HG03159 (cell line): ENCODE data around the gene CREM.
A peak's percentile ranks its signal among the peaks of the same experiment; 100 is the strongest.
"Not testable (repeated sequence)": the region's sequence is repeated elsewhere in the genome, so short reads cannot be mapped to it uniquely, and the experiment has no call there.

Experiments used
- ATAC-seq: cut with Tn5 transposase; IDR thresholded peaks from one replicate; pipeline ENCODE4 v1.9.1; 2021; ENCODE audit warnings: mild to moderate bottlenecking, moderate library complexity; ENCODE audit not compliant: unreplicated experiment

Gene CREM

DNA sequence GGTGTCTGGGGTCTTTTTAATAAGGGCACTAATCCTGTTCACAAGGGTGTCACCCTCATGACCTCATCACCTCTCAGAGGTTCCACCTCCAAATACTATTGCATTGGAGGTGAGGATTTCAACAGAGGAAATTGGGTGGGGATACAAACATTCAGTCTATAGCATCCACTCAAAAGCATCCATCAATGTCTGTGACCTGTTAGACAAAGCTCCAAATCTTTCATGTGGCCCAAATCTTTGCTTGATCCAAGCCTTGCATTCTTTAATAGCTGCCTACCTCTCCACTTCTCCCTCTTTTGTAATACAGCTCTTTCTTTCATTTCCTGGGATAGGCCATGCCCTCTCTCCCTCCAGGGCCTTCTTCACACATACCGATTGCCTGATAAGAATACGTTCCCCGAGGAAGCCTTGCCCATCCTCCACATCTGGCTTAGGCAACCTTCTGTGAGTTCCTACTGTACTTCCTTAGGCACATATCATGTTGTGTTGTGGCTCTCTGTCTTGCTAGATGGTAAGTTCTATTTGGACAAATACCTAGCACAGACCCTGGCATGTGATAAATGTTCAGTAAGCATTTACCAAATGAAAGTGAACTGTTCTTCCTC is 66.1 kb downstream of the CREM start:
- ATAC-seq = no peak

GRCh38 chr10:35194471-35194870 is 67.8 kb downstream of the CREM start:
- no peak for ATAC-seq

DNA sequence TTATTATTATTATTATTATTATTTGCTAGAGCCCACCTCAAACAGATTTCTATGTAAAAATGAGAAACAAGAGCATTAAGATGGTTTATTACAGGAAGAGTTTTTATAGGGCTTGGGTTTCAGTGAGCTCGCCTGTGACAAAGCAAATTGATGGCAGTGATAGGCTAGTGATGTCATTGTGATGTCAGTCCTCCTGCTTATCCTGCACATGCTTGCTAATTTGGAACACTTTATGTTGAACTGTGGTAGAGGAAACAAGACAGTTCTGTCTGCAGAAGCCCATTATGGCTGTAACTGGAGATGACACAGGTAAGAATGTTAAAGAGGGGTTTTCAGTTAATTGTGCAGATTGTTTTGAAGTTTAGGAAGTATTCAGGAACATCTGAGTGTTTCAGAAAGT is 68.3 kb downstream of the CREM start:
- no peak for ATAC-seq

- peak; percentile 97 for ATAC-seq
Measured at GRCh38 chr10:35195361-35196306, 69.0 kb downstream of the CREM start.

DNA sequence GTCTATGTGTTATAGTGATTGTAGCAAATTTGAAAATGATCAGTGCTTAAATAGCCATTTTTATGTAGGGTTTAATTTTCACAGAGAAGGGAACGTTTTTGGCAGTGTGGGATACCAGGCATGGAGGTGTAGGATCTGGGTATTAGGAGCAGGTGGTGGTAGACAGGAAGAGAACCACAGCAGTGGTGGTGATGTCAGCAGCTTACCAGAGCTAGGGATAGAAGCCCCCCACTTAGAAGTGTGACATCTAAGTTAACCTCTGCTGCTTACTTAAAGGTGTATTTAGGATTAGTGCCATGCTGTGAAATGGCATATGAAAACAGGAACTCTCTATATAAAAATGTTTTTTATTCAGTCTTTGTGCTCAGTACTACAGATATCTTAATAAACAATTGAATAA is 73.8 kb downstream of the CREM start:
- ATAC-seq = no peak

DNA sequence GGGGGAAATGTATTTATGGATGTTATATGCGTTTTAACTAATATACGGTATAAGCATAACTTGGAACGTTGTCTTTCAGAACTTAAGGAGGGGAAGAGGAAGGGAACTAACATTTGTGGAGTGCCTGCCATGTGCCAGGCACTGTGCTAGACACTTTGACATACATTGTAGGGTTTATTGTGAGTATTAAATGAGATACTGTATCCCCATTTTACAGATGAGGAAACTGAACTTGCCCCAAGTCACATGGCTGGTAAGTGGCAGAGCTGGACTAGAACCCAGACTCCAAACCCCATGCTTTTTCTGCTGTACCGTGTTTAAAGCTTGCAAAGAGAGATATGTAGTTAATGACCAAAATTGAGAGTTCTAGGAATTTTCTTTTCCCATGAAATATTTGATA is 74.6 kb downstream of the CREM start:
- ATAC-seq = no peak

DNA sequence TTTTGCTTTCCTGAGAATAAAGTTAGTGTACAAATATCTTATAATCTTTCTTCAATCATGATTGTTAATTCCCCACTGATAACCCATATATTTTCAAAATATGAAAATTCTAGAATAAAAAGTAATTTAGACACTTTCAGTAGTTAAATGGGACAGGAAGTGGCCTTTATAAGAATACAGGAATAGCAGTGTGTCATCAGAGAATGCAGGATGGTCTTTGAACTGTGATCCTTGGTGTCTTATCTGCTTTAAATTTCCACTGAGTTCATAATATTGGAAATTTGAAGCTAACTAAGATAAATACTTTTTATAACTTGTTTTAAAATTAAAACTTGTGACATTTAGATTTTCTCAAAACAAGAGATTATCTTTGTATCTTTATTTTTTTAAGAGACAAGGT is 75.4 kb downstream of the CREM start:
- no peak for ATAC-seq

GRCh38 chr10:35203745-35204144 is 77.1 kb downstream of the CREM start:
- no peak for ATAC-seq

DNA sequence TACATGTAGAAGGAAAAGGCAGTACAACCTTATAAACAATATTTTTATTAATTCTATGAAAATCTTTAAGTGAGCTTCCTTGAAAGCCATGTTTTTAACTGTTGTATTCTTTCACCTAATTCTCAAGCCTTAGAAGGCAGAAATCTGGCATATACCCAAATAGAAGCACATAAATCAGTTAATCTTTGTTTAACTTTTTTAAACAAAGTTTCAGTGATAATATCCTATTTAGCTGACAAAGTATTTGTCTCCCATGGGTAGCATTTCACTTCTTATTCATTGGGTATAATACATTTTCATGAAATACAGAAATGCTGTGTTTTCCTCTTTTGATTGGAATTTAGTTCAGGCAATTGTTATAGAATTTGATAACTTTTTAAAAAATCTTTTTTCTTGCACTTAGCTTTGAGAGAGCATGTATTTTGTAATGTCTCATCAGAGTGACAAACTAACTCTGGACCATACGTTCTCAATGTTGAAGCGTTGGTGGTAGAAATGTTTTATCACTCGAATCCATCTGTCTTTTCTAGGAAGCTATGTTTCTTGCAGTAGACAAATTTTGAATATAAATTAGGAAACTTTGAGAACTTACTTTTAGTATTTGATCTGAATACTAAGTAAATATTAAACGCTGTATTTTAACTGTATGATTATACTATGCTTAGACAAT is 78.1 kb downstream of the CREM start:
- no peak for ATAC-seq

GRCh38 chr10:35206274-35206673 is 79.6 kb downstream of the CREM start:
- no peak for ATAC-seq

- peak; percentile 67 for ATAC-seq
Measured at GRCh38 chr10:35208536-35208935, 81.9 kb downstream of the CREM start.

DNA sequence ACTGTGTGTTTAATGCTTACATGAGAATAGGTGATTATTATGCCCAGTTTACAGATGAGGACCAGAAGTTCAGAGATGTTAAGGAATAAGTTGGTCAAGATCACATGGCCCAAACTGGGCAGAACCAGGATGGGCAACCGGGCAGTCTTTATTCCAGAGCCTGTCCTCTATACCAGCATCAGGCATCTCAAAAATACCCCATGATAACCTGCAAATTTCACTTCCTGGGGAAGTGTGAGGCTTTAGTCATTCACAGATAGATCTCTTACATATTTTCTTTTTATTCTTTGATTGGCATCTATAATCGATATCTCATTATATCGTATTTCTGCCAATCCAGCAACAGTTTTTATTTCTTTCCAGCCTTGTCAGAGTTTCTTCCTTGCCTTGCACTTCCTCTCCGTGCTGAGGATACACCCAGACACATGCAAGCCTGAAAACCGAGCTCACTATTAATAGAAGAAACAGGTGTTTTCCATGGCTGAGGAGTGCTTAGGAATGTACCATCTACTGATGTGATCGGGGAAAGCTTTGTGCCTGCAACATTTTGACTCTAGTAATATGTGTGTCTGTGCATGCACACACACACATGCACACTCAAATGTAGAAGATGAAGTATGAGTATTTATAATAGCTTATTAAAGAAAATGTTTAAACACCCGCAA is 82.4 kb downstream of the CREM start:
- peak; percentile 25 for ATAC-seq

DNA sequence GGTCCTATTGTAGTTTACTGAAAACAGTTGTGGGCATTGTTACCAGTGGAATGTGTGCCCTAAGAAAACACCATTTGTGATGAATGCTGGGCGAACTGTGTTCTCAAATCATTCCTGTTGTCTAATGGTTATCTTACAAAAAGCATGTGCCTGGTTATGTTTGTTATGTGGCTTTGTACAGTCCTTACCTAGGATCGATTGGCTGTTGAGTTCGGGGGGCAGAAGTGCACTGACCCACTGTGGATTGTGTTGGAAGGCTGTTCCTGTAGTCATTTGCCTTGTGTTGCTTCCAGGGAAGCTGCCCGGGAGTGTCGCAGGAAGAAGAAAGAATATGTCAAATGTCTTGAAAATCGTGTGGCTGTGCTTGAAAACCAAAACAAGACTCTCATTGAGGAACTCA is 84.3 kb downstream of the CREM start:
- ATAC-seq = no peak

DNA sequence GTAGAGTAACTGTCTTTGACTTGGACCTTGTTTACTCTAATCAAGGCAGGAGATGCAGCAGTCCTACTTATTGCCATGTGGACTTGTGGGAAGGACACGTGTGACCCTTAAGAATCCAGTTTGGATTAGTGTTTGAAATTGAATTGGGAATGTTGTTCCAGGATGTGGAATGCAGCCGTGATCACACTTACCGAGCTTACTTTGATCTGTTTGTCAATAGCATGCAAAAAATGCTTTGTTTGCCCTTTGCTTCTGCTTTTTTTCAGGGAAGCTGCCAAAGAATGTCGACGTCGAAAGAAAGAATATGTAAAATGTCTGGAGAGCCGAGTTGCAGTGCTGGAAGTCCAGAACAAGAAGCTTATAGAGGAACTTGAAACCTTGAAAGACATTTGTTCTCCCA is 84.7 kb downstream of the CREM start:
- no peak for ATAC-seq

- ATAC-seq = no peak
Measured at GRCh38 chr10:35212856-35213255, 86.2 kb downstream of the CREM start.

- no peak for ATAC-seq
Measured at GRCh38 chr10:35213699-35214098, 87.1 kb downstream of the CREM start.

- ATAC-seq = no peak
Measured at GRCh38 chr10:35214607-35215020, 88.0 kb downstream of the CREM start.

GRCh38 chr10:35215107-35215506 is 88.5 kb downstream of the CREM start:
- no peak for ATAC-seq

DNA sequence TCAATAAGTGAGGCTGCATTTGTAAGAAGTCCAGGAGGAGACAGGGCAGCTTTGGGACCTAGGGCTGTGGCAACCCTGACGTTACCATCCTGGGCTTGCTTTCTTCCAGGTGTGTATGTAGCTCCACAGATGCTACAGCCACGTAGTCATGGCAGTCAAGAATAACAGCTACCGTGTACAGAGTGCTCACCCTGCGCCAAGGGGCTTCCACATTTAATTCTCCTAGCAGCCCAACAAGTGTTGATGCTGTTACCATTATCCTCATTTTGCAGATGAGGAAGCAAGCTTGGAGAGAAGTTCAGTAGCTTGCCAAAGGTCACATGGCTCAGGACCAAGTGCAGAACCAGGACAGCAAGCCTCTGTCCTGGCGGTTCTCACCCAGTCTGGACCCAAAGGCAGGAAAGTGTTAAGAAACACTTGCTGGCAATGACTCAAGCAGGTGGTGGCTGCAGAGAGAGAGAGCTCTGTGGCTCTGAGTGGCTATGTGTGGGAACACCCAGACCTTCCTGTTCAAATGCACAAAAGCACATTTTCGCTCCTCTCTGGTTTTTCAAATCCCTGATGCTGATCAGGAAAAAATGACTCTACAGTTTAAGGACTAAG is 89.8 kb downstream of the CREM start:
- ATAC-seq = no peak

DNA sequence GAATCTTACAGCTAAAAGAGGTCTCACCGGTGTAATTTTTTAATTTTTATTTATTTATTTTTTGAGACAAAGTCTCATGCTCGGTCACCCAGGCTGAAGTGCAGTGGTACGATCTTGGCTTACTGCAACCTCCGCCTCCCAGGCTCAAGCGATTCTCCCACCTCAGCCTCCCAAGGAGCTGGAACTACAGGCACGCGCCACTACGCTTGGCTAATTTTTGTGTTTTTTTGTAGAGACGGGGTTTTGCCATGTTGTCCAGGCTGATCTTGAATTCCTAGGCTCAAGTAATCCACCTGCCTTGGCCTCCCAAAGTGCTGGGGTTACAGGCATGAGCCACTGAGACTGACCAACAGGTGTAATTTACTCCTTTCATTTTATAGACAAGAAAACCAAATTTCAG is 90.3 kb downstream of the CREM start:
- ATAC-seq = not testable (repeated sequence)

- no peak for ATAC-seq
Measured at GRCh38 chr10:35217455-35217854, 90.8 kb downstream of the CREM start.
